ENCODE data around the gene SCUBE3.

The SCUBE3 gene

GRCh38 chr6:35181933-35182612, 31.7 kb upstream of the SCUBE3 start:
- TF ChIP-seq CTCF (IDR thresholded peaks at IDR 0.05; ENCODE audit: insufficient read depth, low read length, poor library complexity, severe bottlenecking): no peak
- no peaks in the 10 kb centered on the region for H3K27me3 ChIP-seq (replicated peaks; ENCODE audit: control insufficient read depth, insufficient read depth, low read length)
- H3K36me3 ChIP-seq (ENCODE audit: control insufficient read depth, insufficient read depth, low read length): no peaks in the 10 kb centered on the region
- no peak overlapping the region for H3K4me3 ChIP-seq (replicated peaks; ENCODE audit: low read depth, low read length)
- peak; percentile 20 for DNase-seq (ENCODE audit: extremely low read depth, insufficient read length)

- DNase-seq (ENCODE audit: extremely low read depth, insufficient read length): no peak
- H3K27me3 ChIP-seq (replicated peaks; ENCODE audit: control insufficient read depth, insufficient read depth, low read length): no peaks in the 10 kb centered on the region
- H3K4me3 ChIP-seq (replicated peaks; ENCODE audit: low read depth, low read length): no peak overlapping the region
- no peak for TF ChIP-seq CTCF (IDR thresholded peaks at IDR 0.05; ENCODE audit: insufficient read depth, low read length, poor library complexity, severe bottlenecking)
- no peaks in the 10 kb centered on the region for H3K36me3 ChIP-seq (ENCODE audit: control insufficient read depth, insufficient read depth, low read length)
Observed at GRCh38 chr6:35183281-35183680, 30.5 kb upstream of the SCUBE3 start.

- Histone ChIP-seq H3K27me3 (replicated peaks; ENCODE audit: control insufficient read depth, insufficient read depth, low read length) (no peaks in the 10 kb centered on the region), H3K4me3 (replicated peaks; ENCODE audit: low read depth, low read length) (no peak overlapping the region), H3K36me3 (ENCODE audit: control insufficient read depth, insufficient read depth, low read length) (no peaks in the 10 kb centered on the region)
- TF ChIP-seq CTCF (IDR thresholded peaks at IDR 0.05; ENCODE audit: insufficient read depth, low read length, poor library complexity, severe bottlenecking): no peak
- DNase-seq (ENCODE audit: extremely low read depth, insufficient read length): no peak
Observed at GRCh38 chr6:35183935-35184334, 29.8 kb upstream of the SCUBE3 start.

- H3K4me3 ChIP-seq (replicated peaks; ENCODE audit: low read depth, low read length): no peak overlapping the region
- no peak for TF ChIP-seq CTCF (IDR thresholded peaks at IDR 0.05; ENCODE audit: insufficient read depth, low read length, poor library complexity, severe bottlenecking)
Observed at GRCh38 chr6:35184580-35185301, 29.0 kb upstream of the SCUBE3 start.

GRCh38 chr6:35185302-35185681, 28.5 kb upstream of the SCUBE3 start:
- no peak overlapping the region for H3K4me3 ChIP-seq (replicated peaks; ENCODE audit: low read depth, low read length)

More at GRCh38 chr6:35184580-35185301, 29.0 kb upstream of the SCUBE3 start:
- Histone ChIP-seq H3K36me3 (ENCODE audit: control insufficient read depth, insufficient read depth, low read length) (no peaks in the 10 kb centered on the region), H3K27me3 (replicated peaks; ENCODE audit: control insufficient read depth, insufficient read depth, low read length) (no peaks in the 10 kb centered on the region)
- DNase-seq (ENCODE audit: extremely low read depth, insufficient read length): no peak

More at GRCh38 chr6:35185302-35185681, 28.5 kb upstream of the SCUBE3 start:
- TF ChIP-seq CTCF (IDR thresholded peaks at IDR 0.05; ENCODE audit: insufficient read depth, low read length, poor library complexity, severe bottlenecking): no peak
- Histone ChIP-seq H3K36me3 (ENCODE audit: control insufficient read depth, insufficient read depth, low read length) (no peaks in the 10 kb centered on the region), H3K27me3 (replicated peaks; ENCODE audit: control insufficient read depth, insufficient read depth, low read length) (no peaks in the 10 kb centered on the region)
- no peak for DNase-seq (ENCODE audit: extremely low read depth, insufficient read length)

All from GM06990 (cell line).